SH-SY5Y (cell line): ENCODE results near the gene ZNF565.

ENCODE experiments used
- GATA2 ChIP-seq: IDR thresholded peaks from 2 replicates; pipeline ENCODE4 v1.6.1; 2011; ENCODE audit warnings: mild to moderate bottlenecking, low read depth, low read length
- GATA3 ChIP-seq: IDR thresholded peaks from 2 replicates; pipeline ENCODE4 v1.6.1; 2011; ENCODE audit warnings: low read depth, mild to moderate bottlenecking, low read length, moderate library complexity

- TF ChIP-seq GATA2 (no peak), GATA3 (no peak)
Measured at GRCh38 chr19:36246006-36246481, 31.6 kb upstream of the ZNF565 start.
